GM18861 (cell line): ENCODE results near the gene SH3PXD2B.
"Not testable (repeated sequence)": the region's sequence is repeated elsewhere in the genome, so short reads cannot be mapped to it uniquely, and the experiment has no call there.

Experiments used
- ATAC-seq: cut with Tn5 transposase; IDR thresholded peaks from one replicate; pipeline ENCODE4 v1.9.1; 2021; ENCODE audit not compliant: unreplicated experiment

Gene SH3PXD2B

DNA sequence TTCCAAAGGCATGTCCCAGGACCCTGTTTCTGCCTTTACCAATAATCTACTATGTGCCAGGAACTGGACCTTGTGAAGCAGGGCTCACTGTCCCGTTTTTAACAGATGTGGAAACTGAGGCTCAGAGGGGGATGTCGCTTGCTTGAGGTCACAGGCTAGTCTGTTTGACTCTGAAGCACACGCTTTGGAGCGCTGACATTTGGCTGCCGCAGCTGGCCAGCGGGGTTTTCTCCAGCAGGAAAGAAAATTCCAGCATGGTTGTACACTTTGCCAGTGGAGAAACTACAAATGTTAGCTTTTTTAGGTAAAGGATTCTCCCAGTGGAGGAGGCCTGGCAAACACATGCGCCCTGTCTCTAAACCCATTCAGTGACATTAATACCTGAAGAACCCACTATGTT lies 50.5 kb downstream of the SH3PXD2B start:
- no peak for ATAC-seq

DNA sequence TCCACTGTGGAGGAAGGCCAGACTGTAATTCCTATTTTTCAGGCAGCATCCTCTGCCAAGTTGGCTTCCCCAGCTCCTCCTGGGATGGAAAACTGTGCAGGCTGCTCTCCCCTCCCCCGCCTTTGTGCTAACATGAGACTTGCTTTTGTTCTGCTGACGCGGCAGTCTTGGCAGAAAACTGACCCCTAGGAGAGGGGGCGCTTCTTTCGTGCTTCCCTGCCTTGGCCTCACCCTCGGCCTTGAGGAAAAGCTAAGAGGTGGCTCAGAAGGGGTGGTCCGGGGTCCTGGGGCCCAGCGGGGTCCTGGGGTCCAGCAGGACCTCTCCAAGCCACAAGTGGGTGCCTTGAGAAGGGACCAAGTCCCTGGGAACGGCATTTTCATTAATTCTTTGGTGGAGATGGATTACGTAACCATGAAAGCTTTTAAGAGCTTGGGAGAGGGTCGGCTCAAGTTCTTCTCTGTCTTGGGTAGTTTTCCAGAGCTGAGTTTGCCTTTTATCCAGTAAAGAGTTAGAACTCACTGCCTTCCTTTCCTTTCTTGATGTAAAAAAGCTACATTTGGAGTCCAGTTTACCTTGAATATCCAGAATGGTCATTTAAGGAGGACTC lies 51.0 kb downstream of the SH3PXD2B start:
- ATAC-seq = no peak

DNA sequence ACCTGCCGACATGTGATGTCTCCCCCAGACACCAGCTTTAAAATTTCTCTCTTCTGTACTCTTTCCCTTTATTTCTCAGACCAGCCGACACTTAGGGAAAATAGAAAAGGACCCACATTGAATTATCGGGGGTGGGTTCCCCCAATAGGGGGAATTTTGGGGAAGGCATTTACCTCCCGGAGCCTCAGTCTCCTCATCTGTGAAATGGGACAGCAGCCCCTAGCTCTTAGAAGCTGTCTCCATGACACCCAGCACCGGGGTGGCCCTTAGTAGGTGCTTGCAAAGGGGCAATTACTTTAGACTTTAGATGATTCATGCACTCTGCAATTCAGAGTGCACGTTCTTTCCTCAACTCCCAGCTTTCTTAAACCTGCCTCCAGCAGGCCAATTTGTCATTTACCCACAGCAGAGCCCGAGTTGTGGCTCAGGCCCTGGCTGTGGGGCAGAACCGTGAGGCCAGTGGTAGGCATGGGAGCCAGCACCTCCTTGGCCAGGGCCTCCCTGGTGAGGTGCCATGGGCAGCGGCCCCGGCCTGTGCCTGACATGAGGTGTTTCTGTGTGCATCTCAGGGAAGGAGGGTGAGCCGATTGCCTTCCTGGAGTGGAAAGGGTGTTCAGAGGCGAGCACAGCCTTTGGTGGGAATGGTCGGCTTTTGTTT lies 51.7 kb downstream of the SH3PXD2B start:
- ATAC-seq = no peak

DNA sequence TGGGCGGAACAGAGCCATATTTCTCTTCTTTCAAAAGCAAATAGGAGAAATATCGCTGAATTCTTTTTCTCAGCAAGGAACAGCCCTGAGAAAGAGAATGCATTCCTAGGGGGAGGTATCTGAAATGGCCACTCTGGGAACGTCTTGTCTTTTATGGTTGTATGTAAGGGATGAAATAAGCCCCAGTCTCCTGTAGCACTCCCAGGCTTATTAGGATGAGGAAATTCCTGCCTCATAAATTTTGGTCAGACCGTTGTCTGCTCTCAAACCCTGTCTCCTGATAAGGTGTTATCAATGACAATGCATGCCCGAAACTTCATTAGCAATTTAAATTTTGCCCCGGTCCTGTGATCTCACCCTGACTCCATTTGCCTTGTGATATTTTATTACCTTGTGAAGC lies 52.3 kb downstream of the SH3PXD2B start:
- ATAC-seq = not testable (repeated sequence)

DNA sequence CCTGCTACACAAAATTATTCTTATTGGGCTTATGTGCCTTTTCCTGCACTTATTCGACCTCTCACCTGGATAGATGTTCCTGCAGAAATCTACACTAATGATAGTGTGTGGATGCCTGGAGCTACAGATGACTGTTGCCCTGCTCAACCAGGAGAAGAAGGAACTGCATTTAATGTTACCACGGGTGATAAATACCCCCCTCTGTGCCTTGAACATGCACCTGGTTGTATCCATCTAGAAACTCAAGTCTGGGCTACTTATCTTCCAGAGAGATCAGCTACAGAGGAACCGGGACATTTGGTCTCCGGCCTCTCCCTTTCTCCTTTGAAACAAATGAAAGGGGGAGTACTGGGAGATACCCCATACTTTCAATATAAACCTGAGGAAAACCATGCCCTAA lies 54.5 kb downstream of the SH3PXD2B start:
- ATAC-seq = no peak

DNA sequence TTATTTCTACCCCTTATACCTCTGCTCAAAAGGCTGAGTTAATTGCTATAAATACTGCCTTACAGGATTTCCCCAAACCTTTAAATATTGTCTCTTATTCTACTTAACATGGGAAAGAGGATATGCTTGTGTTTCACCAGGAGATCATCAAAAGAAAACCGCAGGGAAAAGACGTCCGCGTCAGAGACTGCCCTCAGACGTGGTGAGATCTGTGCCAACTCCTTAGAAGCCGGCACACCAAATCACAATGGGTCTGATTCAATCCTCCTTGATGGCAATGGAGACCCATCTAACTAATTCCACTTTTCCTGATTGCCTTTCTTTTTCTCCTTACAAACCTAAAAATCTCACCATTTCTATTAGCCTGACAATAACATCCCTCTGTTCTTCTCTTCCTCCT lies 55.0 kb downstream of the SH3PXD2B start:
- no peak for ATAC-seq

DNA sequence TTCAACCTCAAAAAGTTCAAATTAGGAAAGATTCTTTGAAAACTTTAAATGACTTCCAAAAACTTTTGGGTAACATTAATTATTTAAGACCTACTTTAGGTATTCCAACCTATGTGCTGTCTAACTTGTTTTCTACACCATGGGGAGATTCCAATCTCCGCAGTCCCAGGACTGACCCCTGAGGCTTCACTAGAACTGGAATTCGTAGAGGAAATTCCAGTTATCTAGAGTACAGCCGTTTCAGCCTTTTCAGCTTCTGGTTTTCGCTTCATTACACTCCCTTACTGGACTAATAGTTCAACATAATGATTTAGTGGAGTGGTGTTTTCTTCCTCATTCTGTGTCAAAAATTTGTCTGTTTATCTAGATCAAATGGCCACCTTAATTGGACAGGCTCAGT lies 55.7 kb downstream of the SH3PXD2B start:
- not testable (repeated sequence) for ATAC-seq

DNA sequence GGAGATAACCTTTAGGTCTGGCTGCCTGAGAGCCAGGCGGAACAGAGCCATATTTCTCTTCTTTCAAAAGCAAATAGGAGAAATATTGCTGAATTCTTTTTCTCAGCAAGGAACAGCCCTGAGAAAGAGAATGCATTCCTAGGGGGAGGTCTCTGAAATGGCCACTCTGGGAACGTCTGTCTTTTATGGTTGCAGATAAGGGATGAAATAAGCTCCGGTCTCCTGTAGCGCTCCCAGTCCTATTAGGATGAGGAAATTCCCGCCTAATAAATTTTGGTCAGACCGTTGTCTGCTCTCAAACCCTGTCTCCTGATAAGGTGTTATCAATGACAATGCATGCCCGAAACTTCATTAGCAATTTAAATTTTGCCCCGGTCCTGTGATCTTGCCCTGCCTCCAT lies 57.3 kb downstream of the SH3PXD2B start:
- not testable (repeated sequence) for ATAC-seq

DNA sequence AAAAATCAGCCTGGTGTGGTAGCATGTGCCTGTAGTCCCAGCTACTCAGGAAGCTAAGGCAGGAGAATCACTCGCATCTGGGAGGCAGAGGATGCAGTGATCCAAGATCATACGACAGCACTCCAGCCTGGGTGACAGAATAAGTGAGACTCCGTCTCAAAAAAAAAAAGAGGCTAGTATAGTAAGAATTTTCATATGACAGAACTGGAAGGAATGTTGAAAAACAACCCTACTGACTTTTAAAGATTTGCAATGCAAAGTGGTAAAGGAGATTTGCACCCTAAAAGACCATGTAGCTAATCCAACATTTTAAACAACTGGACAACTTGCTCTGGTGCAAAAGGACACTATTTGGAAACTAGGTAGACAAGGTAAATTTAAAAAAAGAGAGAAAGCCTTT lies 58.1 kb downstream of the SH3PXD2B start:
- no peak for ATAC-seq

DNA sequence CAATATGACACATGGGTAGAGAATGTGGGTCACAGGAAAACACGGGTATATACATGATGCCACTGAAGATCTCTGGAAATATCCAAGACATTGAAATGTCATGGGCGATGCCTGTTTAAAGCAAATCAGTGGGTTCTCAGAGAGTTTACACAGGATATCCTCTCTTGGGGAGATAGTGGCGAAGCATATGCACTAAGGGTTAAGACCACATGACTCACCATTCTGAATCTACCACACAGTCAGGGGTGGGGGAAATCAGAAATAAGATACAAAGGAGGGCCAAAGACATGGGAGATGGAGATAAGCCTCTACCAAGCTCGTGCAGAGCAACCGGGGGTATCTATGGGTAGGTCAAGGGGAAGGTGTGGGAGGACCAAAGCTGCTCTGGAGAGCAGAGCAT lies 58.8 kb downstream of the SH3PXD2B start:
- no peak for ATAC-seq

DNA sequence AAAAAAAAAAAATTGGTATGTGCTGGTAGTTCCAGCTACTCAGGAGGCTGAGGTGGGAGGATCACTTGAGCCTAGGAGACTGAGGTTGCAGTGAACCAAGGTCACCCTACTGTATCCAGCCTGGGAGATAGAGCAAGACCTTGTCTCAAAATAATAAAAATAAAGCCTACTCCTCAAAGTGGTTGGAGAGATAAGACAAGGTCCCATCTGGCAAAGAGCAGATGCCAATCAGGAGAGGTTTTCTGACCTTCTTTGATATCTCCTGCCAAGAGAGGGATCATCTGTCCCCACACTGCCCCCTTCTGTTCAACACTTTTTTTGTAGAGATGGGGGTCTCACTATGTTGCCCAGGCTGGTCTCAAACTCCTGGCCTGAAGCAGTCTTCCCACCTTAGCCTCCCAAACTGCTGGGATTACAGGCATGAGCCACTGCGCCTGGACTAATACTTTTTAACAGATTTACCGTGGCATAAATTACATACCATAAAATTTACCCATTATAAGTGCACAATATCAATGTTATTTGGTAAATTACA lies 64.7 kb downstream of the SH3PXD2B start:
- no peak for ATAC-seq

DNA sequence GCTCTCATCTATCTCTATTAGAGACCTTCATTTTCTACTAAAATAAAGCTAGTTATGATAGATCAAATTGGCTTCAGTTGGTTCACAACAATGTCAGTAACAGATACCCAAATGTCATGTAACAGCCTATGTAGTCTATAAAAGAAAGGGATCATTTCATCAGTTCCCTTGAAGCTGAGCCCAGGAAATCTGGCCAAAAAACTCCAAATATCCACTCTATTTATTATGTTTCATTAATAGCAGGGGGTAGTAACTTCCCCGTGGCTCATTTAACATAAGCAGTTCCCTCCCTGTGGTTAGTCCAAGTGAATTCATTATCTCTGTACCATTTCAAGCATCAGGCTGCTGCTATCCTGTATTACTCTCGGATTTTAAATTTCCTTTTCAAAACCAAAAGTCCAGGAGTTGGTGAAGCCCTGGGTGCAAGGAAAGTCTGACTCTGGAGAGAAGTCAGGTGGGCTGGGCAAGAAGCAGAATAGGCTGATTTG lies 66.0 kb downstream of the SH3PXD2B start:
- ATAC-seq = no peak

DNA sequence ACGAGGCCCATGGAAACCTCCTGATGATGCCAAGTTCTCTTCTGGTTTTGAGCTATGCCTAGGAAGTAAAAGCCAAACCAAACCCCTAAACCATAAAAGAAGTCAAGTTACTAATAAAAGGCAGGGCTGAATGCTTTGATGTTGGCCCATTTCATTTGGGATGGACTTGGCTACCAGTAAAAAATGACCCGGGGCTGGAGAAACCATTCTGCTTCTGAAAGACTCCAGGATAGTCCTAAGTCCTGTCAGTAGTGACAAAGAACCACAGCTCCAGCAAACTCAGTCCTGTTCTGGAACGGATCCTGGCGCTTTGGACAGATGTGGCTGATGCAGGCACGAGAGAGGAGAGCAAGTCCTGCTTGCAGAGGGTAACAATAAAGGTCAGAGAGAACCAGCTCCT lies 68.6 kb downstream of the SH3PXD2B start:
- no peak for ATAC-seq

DNA sequence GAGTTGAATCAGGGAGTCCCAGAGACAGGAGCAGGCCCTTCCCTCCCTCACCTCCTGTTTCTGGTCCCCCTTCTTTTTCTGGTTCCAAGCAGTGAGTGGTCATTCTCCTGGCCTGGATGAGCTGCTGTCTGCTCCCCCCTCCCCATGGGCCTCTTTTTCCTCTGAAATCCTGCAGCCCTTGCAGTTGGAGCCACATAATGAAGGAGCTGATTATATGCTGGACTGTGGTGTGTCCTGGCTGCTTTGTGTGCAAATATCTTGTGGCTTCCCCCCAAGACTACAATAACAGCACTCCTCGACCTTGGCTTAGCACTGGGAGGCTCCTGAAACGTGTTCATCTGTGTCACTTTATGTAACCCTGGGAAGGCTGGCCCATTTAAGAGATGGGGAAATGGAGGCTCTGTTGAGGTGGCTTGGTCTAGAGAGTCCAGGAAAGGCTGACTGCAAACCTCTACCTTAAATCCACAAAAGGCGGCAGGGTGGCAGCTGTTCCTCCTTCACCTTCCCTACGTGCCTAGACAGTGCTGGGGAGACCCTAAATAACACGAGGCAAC lies 69.2 kb downstream of the SH3PXD2B start:
- ATAC-seq = no peak

DNA sequence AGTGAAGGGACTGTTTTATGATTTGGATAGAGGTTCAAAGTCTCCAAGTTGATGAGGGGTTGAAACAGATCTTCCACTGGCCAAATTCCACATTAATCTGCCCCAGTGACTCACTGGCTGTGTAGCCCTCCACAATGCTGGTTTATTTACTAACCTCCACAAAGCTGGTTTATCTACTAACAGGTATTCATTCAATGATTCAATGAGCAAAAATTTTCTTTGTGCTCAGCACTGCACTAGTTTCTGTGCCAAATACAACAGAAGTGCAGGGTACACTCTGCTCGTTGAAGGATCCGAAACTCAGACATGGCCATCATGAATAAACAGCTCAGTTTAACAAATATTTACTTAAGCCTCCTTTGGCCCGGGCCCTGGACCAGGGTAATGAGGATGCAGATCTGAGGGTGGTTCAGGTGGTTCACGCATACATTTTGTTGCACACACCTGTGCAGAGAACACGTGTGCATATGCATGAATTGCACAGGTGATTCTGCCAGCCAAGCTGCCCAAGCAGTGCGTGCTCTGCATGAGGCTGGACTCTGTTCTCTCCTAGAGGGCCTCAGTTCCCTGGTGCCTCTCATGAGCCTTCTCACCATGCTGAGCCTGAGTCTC lies 71.0 kb downstream of the SH3PXD2B start:
- ATAC-seq = no peak

DNA sequence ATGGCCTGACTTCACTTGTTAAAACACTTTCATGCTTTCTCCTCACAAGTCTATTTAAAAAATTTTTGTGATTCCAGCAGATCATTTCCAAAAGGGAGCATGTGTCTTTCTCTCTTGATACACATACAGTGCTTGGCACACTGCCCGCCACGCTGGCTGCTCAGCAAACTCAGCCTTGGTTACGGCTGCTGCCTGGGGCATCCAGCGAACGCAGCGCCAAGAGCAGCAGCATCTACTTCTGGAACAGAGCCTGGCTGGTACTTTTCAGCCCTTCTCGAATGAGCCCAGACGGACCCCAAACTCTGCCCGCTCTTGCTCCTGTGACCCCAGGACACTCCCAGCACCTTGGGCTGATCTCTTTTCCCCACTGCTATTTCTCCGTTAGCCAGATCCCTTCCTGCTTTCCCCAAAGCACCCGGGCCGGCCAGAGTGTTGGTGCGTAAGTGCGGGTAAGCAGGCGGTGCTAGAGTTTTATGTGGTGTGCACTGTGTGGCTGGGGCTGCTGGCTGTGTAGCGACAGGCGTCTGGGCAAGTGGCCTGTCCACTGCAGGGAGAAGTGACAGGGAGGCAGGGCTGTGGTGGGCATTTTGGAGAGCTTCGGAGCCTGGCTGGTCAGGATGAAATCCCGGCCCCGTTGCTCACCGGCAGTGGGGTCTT lies 73.2 kb downstream of the SH3PXD2B start:
- no peak for ATAC-seq

DNA sequence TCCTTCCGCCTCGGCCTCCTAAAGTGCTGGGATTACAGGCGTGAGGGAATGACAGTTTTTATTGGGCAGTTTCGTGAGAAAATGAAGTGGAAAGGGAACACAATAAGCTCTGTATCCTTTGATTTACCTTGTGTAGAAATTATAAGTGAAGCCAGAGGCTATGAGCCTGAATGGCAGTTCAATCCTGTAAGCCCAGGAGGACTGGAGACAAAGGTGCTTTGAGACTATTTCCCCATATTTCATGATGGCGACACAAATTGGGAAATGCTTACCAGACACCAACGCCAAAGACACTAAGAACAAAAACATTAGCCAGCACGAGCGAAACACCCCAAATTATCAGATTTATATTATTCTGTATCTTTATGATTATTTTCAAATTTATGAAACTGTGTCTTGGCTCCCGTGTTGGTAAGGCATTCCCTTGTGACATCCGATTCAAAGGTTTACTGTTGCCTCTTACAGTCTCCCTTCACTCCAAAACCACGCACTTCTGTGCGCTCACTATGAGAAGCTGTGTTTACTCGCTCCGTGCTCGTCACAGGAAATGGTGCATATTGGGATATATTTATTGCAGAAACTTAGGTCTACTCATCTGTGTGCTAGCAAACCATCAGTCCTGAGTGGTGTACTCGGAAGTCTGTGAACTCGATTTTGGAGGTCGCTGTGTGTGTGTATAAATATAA lies 73.9 kb downstream of the SH3PXD2B start:
- no peak for ATAC-seq

DNA sequence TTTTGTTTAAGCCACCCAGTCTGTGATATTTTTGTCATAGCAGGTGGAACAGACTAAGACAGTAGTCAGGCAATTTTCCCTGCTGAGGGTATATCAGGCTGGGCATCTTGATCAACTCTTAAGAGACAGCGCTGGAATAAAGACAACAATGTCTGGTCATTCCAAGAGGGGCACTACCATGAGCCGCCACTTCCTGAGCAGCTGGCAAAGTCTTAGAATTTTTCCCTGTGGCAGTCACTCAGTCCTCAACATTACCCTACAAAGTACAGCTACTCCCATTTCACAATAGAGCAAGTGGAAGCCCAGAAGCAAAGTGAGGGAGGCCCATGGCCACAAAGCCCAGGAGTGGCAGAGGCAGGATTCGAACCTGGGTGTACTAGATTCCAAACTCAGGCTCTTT lies 74.8 kb downstream of the SH3PXD2B start:
- no peak for ATAC-seq

DNA sequence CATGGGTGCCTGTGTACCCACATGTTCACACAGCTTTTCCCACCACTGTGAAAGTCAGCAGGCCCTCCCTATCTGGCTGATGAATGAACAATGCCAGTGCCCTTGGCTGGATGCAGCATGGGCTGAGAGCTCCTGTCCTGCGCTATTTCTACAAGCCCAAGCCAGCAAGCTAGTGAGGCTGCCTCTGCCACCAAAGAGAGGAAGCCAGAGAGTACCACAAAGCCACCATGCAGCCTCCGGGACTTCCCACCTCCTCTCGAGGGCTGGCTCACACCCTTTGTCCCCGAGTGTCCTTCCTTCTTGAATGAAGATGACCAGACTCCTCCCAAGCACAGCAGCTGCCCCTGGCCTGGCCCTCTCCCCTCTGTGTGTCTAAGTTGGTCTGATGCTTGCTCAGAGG lies 76.5 kb downstream of the SH3PXD2B start:
- ATAC-seq = no peak

DNA sequence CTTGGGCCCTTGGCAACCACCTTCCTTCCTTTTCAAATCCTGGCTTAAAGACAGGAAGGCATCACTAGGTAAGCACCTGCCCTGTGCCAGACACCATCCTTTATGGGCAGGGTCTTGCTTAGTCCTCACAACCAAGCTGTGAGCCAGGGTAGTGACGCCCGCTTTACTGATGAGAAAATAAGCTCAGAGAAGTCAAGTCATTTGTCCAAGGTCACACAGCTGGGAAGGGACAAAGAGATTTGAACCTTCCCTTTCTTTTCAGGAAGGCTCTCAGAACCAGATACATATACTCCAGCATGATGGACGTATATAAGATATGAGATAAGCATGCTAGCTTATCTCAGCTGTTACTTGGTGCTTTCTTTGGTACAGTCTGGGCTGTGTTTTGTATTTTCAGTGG lies 76.9 kb downstream of the SH3PXD2B start:
- no peak for ATAC-seq

DNA sequence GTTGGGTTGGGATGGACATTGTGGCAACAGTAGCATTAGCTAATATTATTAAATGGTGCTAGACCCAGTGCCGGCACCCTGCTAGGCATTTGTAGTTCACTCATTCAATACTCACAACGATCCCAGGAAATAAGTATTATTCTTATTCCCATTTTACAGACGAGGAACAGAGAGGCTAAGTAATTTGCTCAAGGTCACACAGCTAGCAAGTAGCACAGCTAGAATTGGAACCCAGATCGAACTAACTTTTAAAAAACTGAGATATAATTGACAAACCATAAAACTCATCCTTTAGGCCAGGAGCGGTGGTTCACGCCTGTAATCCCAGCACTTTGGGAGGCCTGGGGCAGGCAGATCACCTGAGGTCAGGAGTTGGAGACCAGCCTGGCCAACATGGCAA lies 79.5 kb downstream of the SH3PXD2B start:
- ATAC-seq = no peak
